22Rv1 (cell line): ENCODE measurements around the gene PRSS38.

ENCODE experiments used
- ZFX ChIP-seq: fragments of 450-650 bp; IDR thresholded peaks from 2 replicates; pipeline ENCODE4 v1.6.1; 2017; ENCODE audit warnings: antibody characterized with exemption, borderline replicate concordance
- TF ChIP-seq, protein P1 (sequence below): fragments of 450-650 bp; IDR thresholded peaks from 2 replicates; pipeline ENCODE4 v1.5.1; 2017; ENCODE audit warnings: mild to moderate bottlenecking

DNA sequence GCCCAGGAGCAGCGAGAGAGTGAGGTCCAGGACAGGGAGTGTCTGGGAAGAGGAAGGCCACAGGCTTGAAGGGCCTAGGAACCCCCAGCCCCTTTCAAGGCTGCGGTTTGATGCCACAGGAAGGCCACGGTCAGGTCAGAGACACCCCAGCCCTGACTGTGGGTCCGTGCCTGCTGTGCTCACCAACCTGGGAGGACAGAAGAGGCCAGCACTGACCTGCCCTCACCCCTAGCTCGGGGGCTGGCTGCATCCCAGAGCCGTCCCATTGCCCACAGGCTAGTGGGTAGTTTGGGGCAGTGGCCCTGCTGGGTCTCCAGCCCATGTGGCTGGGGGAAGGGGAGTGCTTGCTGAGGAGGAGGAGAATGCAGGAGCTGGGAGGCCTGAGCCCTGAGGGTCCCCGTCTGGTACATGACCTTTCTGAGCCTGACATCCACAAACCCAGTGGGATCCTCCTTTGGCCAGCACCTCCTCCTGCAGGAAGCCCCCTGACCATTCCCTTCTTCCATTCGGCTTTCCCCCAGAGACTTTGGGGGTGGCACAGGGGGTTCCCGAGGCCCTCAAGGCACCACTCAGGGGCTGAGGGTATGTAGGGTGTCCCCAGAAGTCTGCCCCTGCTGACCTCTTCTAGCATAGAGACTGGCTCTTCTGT lies 77.9 kb downstream of the PRSS38 start:
- TF ChIP-seq, protein P1, sequence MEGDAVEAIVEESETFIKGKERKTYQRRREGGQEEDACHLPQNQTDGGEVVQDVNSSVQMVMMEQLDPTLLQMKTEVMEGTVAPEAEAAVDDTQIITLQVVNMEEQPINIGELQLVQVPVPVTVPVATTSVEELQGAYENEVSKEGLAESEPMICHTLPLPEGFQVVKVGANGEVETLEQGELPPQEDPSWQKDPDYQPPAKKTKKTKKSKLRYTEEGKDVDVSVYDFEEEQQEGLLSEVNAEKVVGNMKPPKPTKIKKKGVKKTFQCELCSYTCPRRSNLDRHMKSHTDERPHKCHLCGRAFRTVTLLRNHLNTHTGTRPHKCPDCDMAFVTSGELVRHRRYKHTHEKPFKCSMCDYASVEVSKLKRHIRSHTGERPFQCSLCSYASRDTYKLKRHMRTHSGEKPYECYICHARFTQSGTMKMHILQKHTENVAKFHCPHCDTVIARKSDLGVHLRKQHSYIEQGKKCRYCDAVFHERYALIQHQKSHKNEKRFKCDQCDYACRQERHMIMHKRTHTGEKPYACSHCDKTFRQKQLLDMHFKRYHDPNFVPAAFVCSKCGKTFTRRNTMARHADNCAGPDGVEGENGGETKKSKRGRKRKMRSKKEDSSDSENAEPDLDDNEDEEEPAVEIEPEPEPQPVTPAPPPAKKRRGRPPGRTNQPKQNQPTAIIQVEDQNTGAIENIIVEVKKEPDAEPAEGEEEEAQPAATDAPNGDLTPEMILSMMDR: no peak
- no peak for TF ChIP-seq ZFX
